K562 (cell line): Measurements from ENCODE around the gene CD74. TPM values are rescaled to one million over a fixed set of nuclear protein-coding genes. Genes with fewer than 3 reads are reported as not detected.
A peak's percentile ranks its signal among the peaks of the same experiment; 100 is the strongest.

Source experiments
- ETV5 ChIP-seq: sonication (generic); formaldehyde crosslinking; IDR thresholded peaks from 2 replicates; pipeline ENCODE4 v1.4.0; 2020; ENCODE audit warnings: low read depth, mild to moderate bottlenecking, missing genetic modification reagents
- HOMEZ ChIP-seq: fragments of 250-450 bp; sonication (Bioruptor Pico); IDR thresholded peaks from 2 replicates; pipeline ENCODE4 v1.4.0; 2020; ENCODE audit warnings: mild to moderate bottlenecking, moderate library complexity
- IRF2 ChIP-seq: sonication (generic); formaldehyde crosslinking; IDR thresholded peaks from 2 replicates; pipeline ENCODE4 v1.8.1; 2022; ENCODE audit warnings: mild to moderate bottlenecking, missing genetic modification reagents
- KLF16 ChIP-seq: IDR thresholded peaks from 2 replicates; pipeline ENCODE4 v1.6.1; 2016; ENCODE audit warnings: antibody characterized with exemption
- MCM3 ChIP-seq: fragments of 450-650 bp; IDR thresholded peaks from 2 replicates; pipeline ENCODE4 v1.6.1; 2016
- POLR2A ChIP-seq: fragments of 450-650 bp; conservative IDR thresholded peaks from 2 replicates; pipeline ENCODE4 v1.6.1; 2016
- RBFOX2 ChIP-seq: fragments of 200-400 bp; formaldehyde crosslinking; IDR thresholded peaks from 2 replicates; pipeline ENCODE4 v1.6.1; 2017; ENCODE audit warnings: low read depth, mild to moderate bottlenecking, low read length, moderate library complexity
- ZNF224 ChIP-seq: sonication (generic); formaldehyde crosslinking; IDR thresholded peaks from 2 replicates; pipeline ENCODE4 v1.8.0; 2022; ENCODE audit warnings: mild to moderate bottlenecking, missing genetic modification reagents
- ZNF511 ChIP-seq: sonication (generic); formaldehyde crosslinking; IDR thresholded peaks from 2 replicates; pipeline ENCODE4 v1.8.0; 2022; ENCODE audit warnings: mild to moderate bottlenecking, missing genetic modification reagents
- ZNF592 ChIP-seq: fragments of 450-650 bp; IDR thresholded peaks from 2 replicates; pipeline ENCODE4 v1.6.1; 2017; ENCODE audit warnings: antibody characterized with exemption, mild to moderate bottlenecking
- ZNF780A ChIP-seq: fragments of 250-450 bp; sonication (Bioruptor Pico); IDR thresholded peaks from 2 replicates; pipeline ENCODE4 v1.5.0; 2021; ENCODE audit warnings: mild to moderate bottlenecking
- polyA plus RNA-seq, 8 experiments: library from polyadenylated mRNA; depleted of rRNA in 4 of 8; stranded (reverse) in 5 of 8; unstranded in 3 of 8; fragments of >200 nt; fragmentation: Nextera tagmentation in 2 of 8; fragmentation: Illumina TruSeq in 1 of 8; extraction: Ambion mirVana in 2 of 8; extraction: Trizol in 1 of 8; gene quantifications; 2 replicates each; pipeline versions ENCODE4 v1.2.1 to v1.2.3, GENCODE V29; 2011 to 2014; ENCODE audit warnings: inconsistent platforms in 1 of 8, missing spikeins in 1 of 8
- total RNA-seq, 7 experiments: library from RNA; depleted of rRNA in 6 of 7; stranded (reverse); fragments of >200 nt in 6 of 7; fragmentation: Illumina TruSeq in 2 of 7; extraction: Trizol in 2 of 7; gene quantifications; 2 replicates each; pipeline versions ENCODE4 v1.2.1 to v1.2.3, GENCODE V29; 2011 to 2021; ENCODE audit warnings: low replicate concordance in 1 of 7
- TF ChIP-seq, protein P1 (sequence below): fragments of 250-450 bp; sonication (Bioruptor Pico); IDR thresholded peaks from 2 replicates; pipeline ENCODE4 v1.4.0; 2020; ENCODE audit warnings: mild to moderate bottlenecking

CD74 gene
- total and polyA plus RNA-seq, 9 of the 15 experiments (the other 6 are each of a cell fraction or from before 2014, with no cell fraction given), result 0.07 to 4.8 (median 0.32) TPM

DNA sequence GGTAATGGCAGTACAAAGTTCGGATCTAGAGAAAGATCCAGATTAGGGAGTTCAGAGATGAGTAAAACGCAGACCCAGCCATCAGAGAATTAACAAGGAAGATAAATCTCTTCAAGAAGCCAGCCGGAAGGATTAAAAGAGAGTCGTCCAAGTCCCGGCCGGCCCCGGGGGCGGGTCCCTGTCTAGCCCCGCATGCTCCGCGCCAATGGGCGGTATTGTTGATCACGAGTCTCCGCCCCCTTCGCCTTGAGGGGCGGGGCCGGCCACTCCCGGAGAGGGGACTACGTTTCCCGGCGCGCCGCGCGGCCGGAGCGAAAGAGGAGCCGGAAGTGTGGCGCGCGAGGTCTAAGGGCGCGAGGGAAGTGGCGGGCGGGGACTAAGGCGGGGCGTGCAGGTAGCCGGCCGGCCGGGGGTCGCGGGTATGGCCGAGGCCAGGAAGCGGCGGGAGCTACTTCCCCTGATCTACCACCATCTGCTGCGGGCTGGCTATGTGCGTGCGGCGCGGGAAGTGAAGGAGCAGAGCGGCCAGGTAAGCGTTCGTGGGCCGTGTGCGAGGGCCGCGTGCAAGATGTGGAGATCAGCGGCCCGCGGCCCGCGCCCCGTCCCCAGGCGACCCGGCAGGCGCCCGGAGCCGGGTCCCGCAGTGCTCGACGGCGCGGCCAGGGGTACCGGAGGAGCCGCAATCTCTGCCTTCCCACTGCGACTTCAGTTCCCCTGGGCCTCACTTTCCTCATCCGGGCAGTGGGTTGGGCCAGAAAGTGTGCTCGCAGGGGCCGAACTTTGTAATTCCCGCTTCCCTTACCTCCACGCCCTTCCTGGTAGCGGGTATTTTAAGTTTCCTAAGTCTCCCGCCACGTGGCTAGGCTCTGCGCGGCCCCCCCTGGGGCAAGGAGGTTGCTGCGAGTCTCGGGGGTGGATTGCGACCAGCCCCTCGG lies 55.1 kb downstream of the CD74 start, which contains the start of gene TCOF1 (continued):
- TF ChIP-seq ZNF511 (CRISPR knock-in tag), result peak; percentile 37; the same call in 1 of the 2 replicates
- TF ChIP-seq POLR2A, result peak; percentile 84
- TF ChIP-seq IRF2, result no peak
- TF ChIP-seq MCM3, result no peak
- TF ChIP-seq ZNF224 (CRISPR knock-in tag), result no peak
- no peak for TF ChIP-seq KLF16
- no peak for TF ChIP-seq ZNF592
- TF ChIP-seq HOMEZ (CRISPR knock-in tag), result no peak
- peak; percentile 91 for TF ChIP-seq RBFOX2
- TF ChIP-seq, protein P1, sequence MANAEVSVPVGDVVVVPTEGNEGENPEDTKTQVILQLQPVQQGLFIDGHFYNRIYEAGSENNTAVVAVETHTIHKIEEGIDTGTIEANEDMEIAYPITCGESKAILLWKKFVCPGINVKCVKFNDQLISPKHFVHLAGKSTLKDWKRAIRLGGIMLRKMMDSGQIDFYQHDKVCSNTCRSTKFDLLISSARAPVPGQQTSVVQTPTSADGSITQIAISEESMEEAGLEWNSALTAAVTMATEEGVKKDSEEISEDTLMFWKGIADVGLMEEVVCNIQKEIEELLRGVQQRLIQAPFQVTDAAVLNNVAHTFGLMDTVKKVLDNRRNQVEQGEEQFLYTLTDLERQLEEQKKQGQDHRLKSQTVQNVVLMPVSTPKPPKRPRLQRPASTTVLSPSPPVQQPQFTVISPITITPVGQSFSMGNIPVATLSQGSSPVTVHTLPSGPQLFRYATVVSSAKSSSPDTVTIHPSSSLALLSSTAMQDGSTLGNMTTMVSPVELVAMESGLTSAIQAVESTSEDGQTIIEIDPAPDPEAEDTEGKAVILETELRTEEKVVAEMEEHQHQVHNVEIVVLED (CRISPR knock-in tag), result no peak
- no peak for TF ChIP-seq ZNF780A (CRISPR knock-in tag)
- TF ChIP-seq ETV5 (CRISPR knock-in tag), result peak; percentile 43; the same call in 1 of the 2 replicates
